ENCODE data around the gene CENPT.
"Not testable (repeated sequence)": the region's sequence is repeated elsewhere in the genome, so short reads cannot be mapped to it uniquely, and the experiment has no call there.

Gene CENPT

GRCh38 chr16:67874372-67874771 is 26.9 kb upstream of the CENPT start:
- DNase-seq: no peak

GRCh38 chr16:67873435-67874370 is 26.2 kb upstream of the CENPT start:
- no peak for DNase-seq

GRCh38 chr16:67872631-67873434 is 25.3 kb upstream of the CENPT start, which contains the start of gene EDC4:
Gene EDC4, plus strand, starts transcription at chr16:67873052. Its CDS starts 210 bp downstream, at chr16:67873262.
- peak; percentile 45 to 73 for DNase-seq

- no peak for DNase-seq
These were observed 24.7 kb upstream of the CENPT start for GRCh38 chr16:67872131-67872630.

- no peak for DNase-seq
These were observed 23.8 kb upstream of the CENPT start for GRCh38 chr16:67871256-67871655.

- DNase-seq: no peak
These were observed 22.2 kb upstream of the CENPT start for GRCh38 chr16:67869653-67870052.

GRCh38 chr16:67868290-67868689 is 20.8 kb upstream of the CENPT start:
- no peak for DNase-seq

GRCh38 chr16:67865318-67865717 is 17.8 kb upstream of the CENPT start:
- DNase-seq: no peak

GRCh38 chr16:67864594-67864993 is 17.1 kb upstream of the CENPT start:
- no peak for DNase-seq

GRCh38 chr16:67864044-67864443 is 16.6 kb upstream of the CENPT start:
- DNase-seq: not testable (repeated sequence)

- no peak for DNase-seq
These were observed 15.4 kb upstream of the CENPT start for GRCh38 chr16:67862623-67863583.

GRCh38 chr16:67861877-67862276 is 14.4 kb upstream of the CENPT start:
- DNase-seq: no peak

GRCh38 chr16:67860589-67861398 is 13.3 kb upstream of the CENPT start:
- DNase-seq: no peak

GRCh38 chr16:67858500-67858899 is 11.0 kb upstream of the CENPT start:
- no peak for DNase-seq

GRCh38 chr16:67857547-67858233 is 10.2 kb upstream of the CENPT start:
- DNase-seq: no peak

GRCh38 chr16:67856927-67857546 is 9.5 kb upstream of the CENPT start:
- DNase-seq: no peak

- DNase-seq: no peak
These were observed 8.3 kb upstream of the CENPT start for GRCh38 chr16:67855789-67856188.

- no peak for DNase-seq
These were observed 6.2 kb upstream of the CENPT start for GRCh38 chr16:67853670-67854069.

GRCh38 chr16:67848118-67848517 is 625 bp upstream of the CENPT start:
- DNase-seq: no peak

All from hippocampal formation (tissue), 2 donors.